Activated CD8-positive, alpha-beta memory T cell treated with anti-CD3 and anti-CD28 coated beads, Interleukin-2, amount 50 U/mL, for 4 hours (primary cell): ENCODE data around the gene EVI5.

ENCODE experiments used
- DNase-seq: peaks from one replicate; pipeline ENCODE4 v3.0.0-alpha.2; 2020

EVI5 gene

GRCh38 chr1:92505015-92505692 lies 279.8 kb downstream of the EVI5 start:
- DNase-seq = no peak

GRCh38 chr1:92504291-92505014 lies 280.5 kb downstream of the EVI5 start:
- no peak for DNase-seq

GRCh38 chr1:92503926-92504285 lies 281.0 kb downstream of the EVI5 start:
- no peak for DNase-seq

- DNase-seq = no peak
These were observed 281.6 kb downstream of the EVI5 start for GRCh38 chr1:92503043-92503925.

- DNase-seq = no peak
These were observed 282.7 kb downstream of the EVI5 start for GRCh38 chr1:92502247-92502646.

- DNase-seq = no peak
These were observed 284.4 kb downstream of the EVI5 start for GRCh38 chr1:92500552-92500951.

GRCh38 chr1:92495392-92496063 lies 289.4 kb downstream of the EVI5 start:
- no peak for DNase-seq

- DNase-seq = no peak
These were observed 290.3 kb downstream of the EVI5 start for GRCh38 chr1:92494485-92495141.

GRCh38 chr1:92493139-92493538 lies 291.8 kb downstream of the EVI5 start:
- no peak for DNase-seq

- no peak for DNase-seq
These were observed 296.1 kb downstream of the EVI5 start for GRCh38 chr1:92488832-92489231.

- DNase-seq = no peak
These were observed 296.5 kb downstream of the EVI5 start for GRCh38 chr1:92488416-92488815.

- no peak for DNase-seq
These were observed 297.8 kb downstream of the EVI5 start for GRCh38 chr1:92487078-92487605.

GRCh38 chr1:92486251-92487077 lies 298.4 kb downstream of the EVI5 start, which contains the start of gene GFI1:
GFI1 (minus strand) TSS chr1:92486925; CDS start chr1:92483487, 3,438 bp downstream.
- DNase-seq = peak; percentile 74

GRCh38 chr1:92485381-92486250 lies 299.3 kb downstream of the EVI5 start:
- peak; percentile 92 for DNase-seq

- DNase-seq = peak; percentile 85
These were observed 300.2 kb downstream of the EVI5 start for GRCh38 chr1:92484472-92485380.

- peak; percentile 75 for DNase-seq
These were observed 301.1 kb downstream of the EVI5 start for GRCh38 chr1:92483610-92484471.

GRCh38 chr1:92482665-92483609 lies 302.0 kb downstream of the EVI5 start:
- DNase-seq = peak; percentile 53
